H1 (cell line): ENCODE measurements around the gene UPF3A. TPM values are rescaled to one million over a fixed set of nuclear protein-coding genes. Genes with fewer than 3 reads are reported as not detected.

Experiments used
- CTCF ChIA-PET: fragments of 300-600 bp; sonication (Branson Sonifier 250); formaldehyde crosslinking; loops from one replicate; lab custom pipeline; 2021; ENCODE audit not compliant: partially characterized antibody; lab: Charles Lee
- POLR2A ChIA-PET: fragments of 300-600 bp; sonication (Branson Sonifier 250); formaldehyde crosslinking; loops from one replicate; lab custom pipeline; 2021; ENCODE audit warnings: inconsistent platforms; ENCODE audit not compliant: partially characterized antibody; lab: Charles Lee
- DNase-seq, 2 experiments: peaks; one replicate each; pipeline versions ENCODE4 v3.0.0 to v3.0.0-alpha.2; 2010 to 2022; ENCODE audit warnings: low spot score in 2 of 2, low read depth in 1 of 2, mixed read lengths in 1 of 2
- FAIRE-seq: peaks from 2 replicates; lab custom pipeline; 2011; peaks lifted over from hg19 to GRCh38; lab: Jason Lieb, UNC
- H2AFZ ChIP-seq: 2 replicates; pipeline ENCODE4 v1.8.1; 2012; ENCODE audit warnings: low read length, inconsistent platforms
- H2AK5ac ChIP-seq: 2 replicates; pipeline ENCODE4 v1.6.1; 2013; ENCODE audit warnings: low read depth, low read length
- H2BK120ac ChIP-seq: replicated peaks from 2 replicates; pipeline ENCODE3; 2013; ENCODE audit warnings: low read depth, low read length, inconsistent platforms
- H2BK12ac ChIP-seq: 2 replicates; pipeline ENCODE4 v1.6.1; 2013; ENCODE audit warnings: low read depth, low read length
- H2BK15ac ChIP-seq: 2 replicates; pipeline ENCODE4 v1.6.1; 2013; ENCODE audit warnings: low read length
- H2BK20ac ChIP-seq: 2 replicates; pipeline ENCODE4 v1.6.1; 2013; ENCODE audit warnings: low read length
- H2BK5ac ChIP-seq: 2 replicates; pipeline ENCODE4 v1.6.1; 2013; ENCODE audit warnings: low read depth, low read length
- H3K14ac ChIP-seq: 2 replicates; pipeline ENCODE4 v1.6.1; 2013; ENCODE audit warnings: inconsistent platforms; ENCODE audit not compliant: insufficient read length
- H3K18ac ChIP-seq: 2 replicates; pipeline ENCODE4 v1.6.1; 2013; ENCODE audit warnings: low read length; ENCODE audit errors: extremely low read depth
- H3K23ac ChIP-seq: 2 replicates; pipeline ENCODE4 v1.6.1; 2013; ENCODE audit warnings: inconsistent platforms; ENCODE audit not compliant: insufficient read length
- H3K23me2 ChIP-seq: 2 replicates; pipeline ENCODE4 v1.6.1; 2013; ENCODE audit warnings: low read depth, low read length
- H3K27ac ChIP-seq: 2 replicates; pipeline ENCODE4 v1.6.1; 2011; ENCODE audit warnings: low read depth, low read length, inconsistent platforms
- H3K27me3 ChIP-seq, 4 experiments: replicated peaks in 1 of 4; 1 replicate in 1 of 4; 2 replicates in 3 of 4; pipeline versions ENCODE4 v1.6.1 to v1.8.1; 2011 to 2013; ENCODE audit warnings: low read length in 3 of 4, mild to moderate bottlenecking in 3 of 4, inconsistent platforms in 2 of 4, mixed read lengths in 2 of 4, moderate library complexity in 1 of 4; ENCODE audit not compliant: control insufficient read depth in 3 of 4, insufficient read depth in 3 of 4; ENCODE audit errors: extremely low read depth in 1 of 4
- H3K36me3 ChIP-seq, 4 experiments: 2 replicates each; pipeline versions ENCODE4 v1.6.1 to v1.8.1; 2011 to 2013; ENCODE audit warnings: mild to moderate bottlenecking in 4 of 4, low read length in 3 of 4, moderate library complexity in 2 of 4, control low read depth in 1 of 4, inconsistent platforms in 1 of 4; ENCODE audit not compliant: insufficient read depth in 4 of 4, control insufficient read depth in 2 of 4
- H3K4ac ChIP-seq: replicated peaks from 2 replicates; pipeline ENCODE3; 2013; ENCODE audit warnings: low read length, low read depth, mixed read lengths, inconsistent platforms; ENCODE audit not compliant: insufficient read length
- H3K4me1 ChIP-seq, 4 experiments: replicated peaks in 1 of 4; 1 replicate in 1 of 4; 2 replicates in 3 of 4; pipeline versions ENCODE4 v1.6.1 to v1.8.1; 2011 to 2013; ENCODE audit warnings: low read length in 3 of 4, inconsistent platforms in 2 of 4, mixed read lengths in 1 of 4; ENCODE audit not compliant: insufficient read depth in 4 of 4, control insufficient read depth in 3 of 4
- H3K4me2 ChIP-seq, 2 experiments: 2 replicates each; pipeline versions ENCODE4 v1.6.1 to v1.8.1; 2011 to 2013; ENCODE audit warnings: low read depth in 2 of 2, low read length in 2 of 2, control low read depth in 1 of 2, inconsistent platforms in 1 of 2, mild to moderate bottlenecking in 1 of 2; ENCODE audit not compliant: insufficient read depth in 1 of 2
- H3K4me3 ChIP-seq, 4 experiments: fragments of 200-600, 300-600 bp in 1 of 4; sonication (generic), shearing (Covaris generic), sonication (Bioruptor Twin) in 1 of 4; 2 replicates each; pipeline versions ENCODE4 v1.5.1 to v1.8.1; 2011 to 2016; ENCODE audit warnings: low read length in 4 of 4, low read depth in 3 of 4, control low read depth in 2 of 4, inconsistent platforms in 2 of 4, mild to moderate bottlenecking in 2 of 4, mixed read lengths in 1 of 4, moderate library complexity in 1 of 4; ENCODE audit not compliant: insufficient read depth in 2 of 4; ENCODE audit errors: extremely low read depth in 1 of 4
- H3K56ac ChIP-seq: replicated peaks from 2 replicates; pipeline ENCODE3; 2013; ENCODE audit warnings: low read depth, mild to moderate bottlenecking, mixed read lengths, low read length, inconsistent platforms; ENCODE audit not compliant: insufficient read length
- H3K79me1 ChIP-seq: 2 replicates; pipeline ENCODE4 v1.6.1; 2013; ENCODE audit warnings: low read depth, low read length, control low read depth
- H3K79me2 ChIP-seq, 2 experiments: 2 replicates each; pipeline versions ENCODE4 v1.6.1 to v1.8.1; 2012 to 2013; ENCODE audit warnings: low read length in 2 of 2, mild to moderate bottlenecking in 2 of 2, inconsistent platforms in 1 of 2; ENCODE audit not compliant: insufficient read depth in 2 of 2, control insufficient read depth in 1 of 2
- H3K9ac ChIP-seq, 4 experiments: replicated peaks in 1 of 4; 1 replicate in 1 of 4; 2 replicates in 3 of 4; pipeline versions ENCODE4 v1.6.1 to v1.8.1; 2011 to 2013; ENCODE audit warnings: low read depth in 3 of 4, low read length in 3 of 4, control low read depth in 2 of 4, mild to moderate bottlenecking in 2 of 4, moderate library complexity in 2 of 4, inconsistent platforms in 1 of 4; ENCODE audit errors: extremely low read depth in 1 of 4
- H3K9me3 ChIP-seq, 2 experiments: 2 replicates each; pipeline versions ENCODE4 v1.6.1 to v1.8.1; 2012 to 2013; ENCODE audit warnings: mild to moderate bottlenecking in 2 of 2, moderate library complexity in 2 of 2, control low read depth in 1 of 2, inconsistent platforms in 1 of 2, low read depth in 1 of 2, low read length in 1 of 2, mixed read lengths in 1 of 2; ENCODE audit not compliant: insufficient read depth in 2 of 2
- H4K20me1 ChIP-seq, 2 experiments: replicated peaks in 1 of 2; 2 replicates each; pipeline versions ENCODE3 to v1.8.1; 2011 to 2013; ENCODE audit warnings: inconsistent platforms in 2 of 2, low read length in 2 of 2, mild to moderate bottlenecking in 1 of 2; ENCODE audit not compliant: insufficient read depth in 2 of 2, control insufficient read depth in 1 of 2
- H4K5ac ChIP-seq: 2 replicates; pipeline ENCODE4 v1.6.1; 2013; ENCODE audit warnings: low read length, low read depth, mixed read lengths, inconsistent platforms; ENCODE audit not compliant: insufficient read length
- H4K8ac ChIP-seq: 2 replicates; pipeline ENCODE4 v1.8.0; 2013; ENCODE audit warnings: mild to moderate bottlenecking, moderate library complexity, low read length, inconsistent platforms; ENCODE audit not compliant: insufficient read depth; ENCODE audit errors: extremely low read depth
- H4K91ac ChIP-seq: replicated peaks from 2 replicates; pipeline ENCODE3; 2013; ENCODE audit warnings: low read length, mixed read lengths, inconsistent platforms; ENCODE audit not compliant: insufficient read length
- HDAC2 ChIP-seq, 2 experiments: fragments of 300-600 bp in 1 of 2; sonication (generic) in 1 of 2; IDR thresholded peaks; 2 replicates each; pipeline ENCODE4 v1.6.1; 2011 to 2012; ENCODE audit warnings: low read depth in 2 of 2, low read length in 2 of 2, mild to moderate bottlenecking in 2 of 2, moderate library complexity in 2 of 2, borderline replicate concordance in 1 of 2, inconsistent platforms in 1 of 2
- JUN ChIP-seq: IDR thresholded peaks from 2 replicates; pipeline ENCODE4 v1.6.1; 2011; ENCODE audit warnings: low read depth, mild to moderate bottlenecking, improper control_type of control experiment, low read length
- KDM4A ChIP-seq: IDR thresholded peaks from one replicate; pipeline ENCODE4 v1.7.1; 2012; ENCODE audit warnings: low read depth, mild to moderate bottlenecking, moderate library complexity, low read length, inconsistent platforms; ENCODE audit not compliant: severe bottlenecking
- KDM5A ChIP-seq: fragments of 200-600 bp; IDR thresholded peaks from 2 replicates; pipeline ENCODE4 v1.7.1; 2012; ENCODE audit warnings: mild to moderate bottlenecking, low read length, inconsistent platforms, mixed read lengths
- POU5F1 ChIP-seq: IDR thresholded peaks from 2 replicates; pipeline ENCODE4 v1.6.1; 2011; ENCODE audit warnings: low read depth, mild to moderate bottlenecking, low read length, moderate library complexity
- SP4 ChIP-seq: IDR thresholded peaks from 2 replicates; pipeline ENCODE4 v1.6.1; 2012; ENCODE audit warnings: low read length, inconsistent platforms
- SRF ChIP-seq: IDR thresholded peaks from 2 replicates; pipeline ENCODE4 v1.6.1; 2011; ENCODE audit warnings: mild to moderate bottlenecking, low read depth, low read length, moderate library complexity
- TEAD4 ChIP-seq: IDR thresholded peaks from 2 replicates; pipeline ENCODE4 v1.6.1; 2012; ENCODE audit warnings: low read depth, low read length, inconsistent platforms, mixed read lengths
- WGBS, 2 experiments: shearing (Covaris generic) in 1 of 2; methylation state at CpG; one replicate each; pipeline versions ENCODE4 v1.1.6 to v1.1.7; 2013 to 2015; ENCODE audit warnings: low lambda C conversion rate in 2 of 2, mixed read lengths in 2 of 2, inconsistent platforms in 1 of 2, low coverage in 1 of 2, missing lambda C conversion rate in 1 of 2; ENCODE audit not compliant: insufficient replicate concordance in 2 of 2, insufficient coverage in 1 of 2, insufficient read length in 1 of 2; ENCODE audit errors: extremely low coverage in 1 of 2, missing lambda C conversion rate in 1 of 2; 5-methylcytosine and 5-hydroxymethylcytosine counted together
- polyA plus RNA-seq, 7 experiments: library from polyadenylated mRNA; depleted of rRNA in 3 of 7; stranded (reverse) in 5 of 7; unstranded in 2 of 7; fragments of >200 nt in 5 of 7; fragments of 200-250 nt in 2 of 7; gene quantifications; 1 replicate in 5 of 7; 2 replicates in 1 of 7; 4 replicates in 1 of 7; pipeline versions ENCODE4 v1.2.1 to v1.2.3, GENCODE V29; 2011 to 2013; ENCODE audit warnings: missing spikeins in 2 of 7, mixed read lengths in 2 of 7
- total RNA-seq: library from RNA; stranded (reverse); fragmentation: NEBNext Ultra II Directional; extraction: Animal tissue kit (Norgen Biotek cat#: 25700); gene quantifications from 2 replicates; pipeline ENCODE4 v1.2.1, GENCODE V29; 2021
- TF ChIP-seq, protein P1 (sequence below): IDR thresholded peaks from 2 replicates; pipeline ENCODE4 v1.6.1; 2012; ENCODE audit warnings: inconsistent platforms
- TF ChIP-seq, protein P2 (sequence below): IDR thresholded peaks from 2 replicates; pipeline ENCODE4 v1.6.1; 2011; ENCODE audit warnings: low read length, improper control_type of control experiment

The UPF3A gene
- total and polyA plus RNA-seq, 2 of the 8 experiments (the other 6 are each of a cell fraction or from before 2014, with no cell fraction given) = 47.1 to 58.2 TPM

DNA sequence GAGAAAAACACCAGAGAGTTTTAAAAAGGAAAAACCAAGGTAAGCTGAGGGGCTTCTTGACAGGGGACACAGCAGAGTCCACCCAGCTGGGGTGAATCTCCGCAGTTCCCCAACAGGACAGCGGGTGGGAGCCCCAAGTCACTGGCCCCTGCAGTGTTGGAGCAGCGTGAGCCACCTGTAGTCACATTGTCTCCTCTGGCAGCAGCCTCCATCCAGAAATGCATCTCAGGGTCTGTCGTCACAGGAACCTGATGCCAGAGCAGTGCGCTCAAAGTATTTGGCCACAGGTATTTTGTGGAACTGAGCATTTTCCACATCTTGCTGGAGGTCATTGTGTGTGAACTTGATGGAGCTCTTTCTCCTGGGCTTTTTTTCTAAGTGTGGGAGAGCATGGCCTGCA is 57.6 kb downstream of the UPF3A start:
- Histone ChIP-seq H2AFZ (no peak overlapping the region), H4K5ac (no peak overlapping the region), H3K9ac (no peak overlapping the region), H4K91ac (no peak overlapping the region), H3K18ac (no peak overlapping the region), H3K56ac (no peak overlapping the region), H3K4me1 (peaks cover 0 to 5% (median 2%) of the 10 kb centered on the region in 4 experiments; a peak in 2 of 7 replicates), H3K4ac (no peak overlapping the region), H3K36me3 (no peaks in the 10 kb centered on the region), H2BK20ac (no peak overlapping the region), H2BK120ac (no peak overlapping the region), H3K4me2 (no peak overlapping the region), H4K8ac (no peak overlapping the region), H3K79me2 (no peaks in the 10 kb centered on the region), H4K20me1 (no peaks in the 10 kb centered on the region), H3K14ac (no peak overlapping the region)
- WGBS, 2 experiments = 81% methylated on average over 3 of the region's 5 CpGs; no CpG with 5 or more reads in 1 of the 2 experiments
- FAIRE-seq (no peak), DNase-seq (no peak)
- POLR2A ChIA-PET = interaction anchor here (1.5 kb wide), 1 partner anchor 22 kb away, joined by 3 read pairs; no protein-coding TSS in a partner anchor
- CTCF ChIA-PET = interaction anchor here (0.9 to 1.5 kb wide), 7 partner anchors 11 to 89 kb away, joined by 3 to 8 read pairs (median 5); no protein-coding TSS in a partner anchor
- TF ChIP-seq JUN = no peak
- TF ChIP-seq TEAD4 = no peak
- TF ChIP-seq POU5F1 = no peak
- TF ChIP-seq SRF = no peak
- no peak for TF ChIP-seq HDAC2 (IDR thresholded peaks at IDR 0.05; ENCODE audit: borderline replicate concordance in 1 of 2, low read depth in 2 of 2, low read length in 2 of 2)
- no peak for TF ChIP-seq KDM4A
- TF ChIP-seq SP4 = no peak
- TF ChIP-seq, protein P1, sequence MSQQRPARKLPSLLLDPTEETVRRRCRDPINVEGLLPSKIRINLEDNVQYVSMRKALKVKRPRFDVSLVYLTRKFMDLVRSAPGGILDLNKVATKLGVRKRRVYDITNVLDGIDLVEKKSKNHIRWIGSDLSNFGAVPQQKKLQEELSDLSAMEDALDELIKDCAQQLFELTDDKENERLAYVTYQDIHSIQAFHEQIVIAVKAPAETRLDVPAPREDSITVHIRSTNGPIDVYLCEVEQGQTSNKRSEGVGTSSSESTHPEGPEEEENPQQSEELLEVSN = no peak
- TF ChIP-seq KDM5A = no peak
- TF ChIP-seq, protein P2, sequence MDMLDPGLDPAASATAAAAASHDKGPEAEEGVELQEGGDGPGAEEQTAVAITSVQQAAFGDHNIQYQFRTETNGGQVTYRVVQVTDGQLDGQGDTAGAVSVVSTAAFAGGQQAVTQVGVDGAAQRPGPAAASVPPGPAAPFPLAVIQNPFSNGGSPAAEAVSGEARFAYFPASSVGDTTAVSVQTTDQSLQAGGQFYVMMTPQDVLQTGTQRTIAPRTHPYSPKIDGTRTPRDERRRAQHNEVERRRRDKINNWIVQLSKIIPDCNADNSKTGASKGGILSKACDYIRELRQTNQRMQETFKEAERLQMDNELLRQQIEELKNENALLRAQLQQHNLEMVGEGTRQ = no peak
- TF ChIP-seq, all 59 proteins: peak for 0
- Histone ChIP-seq H3K27ac (no peak overlapping the region), H2BK15ac (no peak overlapping the region; the same call in 1 of the 2 replicates), H2BK12ac (no peak overlapping the region; the same call in 1 of the 2 replicates), H3K4me3 (no peak overlapping the region), H3K9me3 (no peaks in the 10 kb centered on the region), H2BK5ac (no peak overlapping the region), H3K23ac (no peak overlapping the region), H3K27me3 (no peaks in the 10 kb centered on the region), H2AK5ac (no peak overlapping the region), H3K23me2 (no peaks in the 10 kb centered on the region), H3K79me1 (no peaks in the 10 kb centered on the region)
